Measurements from ENCODE around the gene MPHOSPH9.

Gene MPHOSPH9, protein sequence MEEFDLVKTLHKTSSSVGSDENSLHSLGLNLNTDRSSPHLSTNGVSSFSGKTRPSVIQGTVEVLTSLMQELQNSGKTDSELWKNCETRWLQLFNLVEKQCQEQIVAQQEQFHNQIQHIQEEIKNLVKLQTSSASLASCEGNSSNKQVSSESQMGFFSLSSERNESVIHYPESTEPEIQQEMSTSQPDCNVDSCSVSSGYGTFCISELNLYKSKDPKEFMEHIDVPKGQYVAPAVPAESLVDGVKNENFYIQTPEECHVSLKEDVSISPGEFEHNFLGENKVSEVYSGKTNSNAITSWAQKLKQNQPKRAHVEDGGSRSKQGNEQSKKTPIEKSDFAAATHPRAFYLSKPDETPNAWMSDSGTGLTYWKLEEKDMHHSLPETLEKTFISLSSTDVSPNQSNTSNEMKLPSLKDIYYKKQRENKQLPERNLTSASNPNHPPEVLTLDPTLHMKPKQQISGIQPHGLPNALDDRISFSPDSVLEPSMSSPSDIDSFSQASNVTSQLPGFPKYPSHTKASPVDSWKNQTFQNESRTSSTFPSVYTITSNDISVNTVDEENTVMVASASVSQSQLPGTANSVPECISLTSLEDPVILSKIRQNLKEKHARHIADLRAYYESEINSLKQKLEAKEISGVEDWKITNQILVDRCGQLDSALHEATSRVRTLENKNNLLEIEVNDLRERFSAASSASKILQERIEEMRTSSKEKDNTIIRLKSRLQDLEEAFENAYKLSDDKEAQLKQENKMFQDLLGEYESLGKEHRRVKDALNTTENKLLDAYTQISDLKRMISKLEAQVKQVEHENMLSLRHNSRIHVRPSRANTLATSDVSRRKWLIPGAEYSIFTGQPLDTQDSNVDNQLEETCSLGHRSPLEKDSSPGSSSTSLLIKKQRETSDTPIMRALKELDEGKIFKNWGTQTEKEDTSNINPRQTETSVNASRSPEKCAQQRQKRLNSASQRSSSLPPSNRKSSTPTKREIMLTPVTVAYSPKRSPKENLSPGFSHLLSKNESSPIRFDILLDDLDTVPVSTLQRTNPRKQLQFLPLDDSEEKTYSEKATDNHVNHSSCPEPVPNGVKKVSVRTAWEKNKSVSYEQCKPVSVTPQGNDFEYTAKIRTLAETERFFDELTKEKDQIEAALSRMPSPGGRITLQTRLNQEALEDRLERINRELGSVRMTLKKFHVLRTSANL

DNA sequence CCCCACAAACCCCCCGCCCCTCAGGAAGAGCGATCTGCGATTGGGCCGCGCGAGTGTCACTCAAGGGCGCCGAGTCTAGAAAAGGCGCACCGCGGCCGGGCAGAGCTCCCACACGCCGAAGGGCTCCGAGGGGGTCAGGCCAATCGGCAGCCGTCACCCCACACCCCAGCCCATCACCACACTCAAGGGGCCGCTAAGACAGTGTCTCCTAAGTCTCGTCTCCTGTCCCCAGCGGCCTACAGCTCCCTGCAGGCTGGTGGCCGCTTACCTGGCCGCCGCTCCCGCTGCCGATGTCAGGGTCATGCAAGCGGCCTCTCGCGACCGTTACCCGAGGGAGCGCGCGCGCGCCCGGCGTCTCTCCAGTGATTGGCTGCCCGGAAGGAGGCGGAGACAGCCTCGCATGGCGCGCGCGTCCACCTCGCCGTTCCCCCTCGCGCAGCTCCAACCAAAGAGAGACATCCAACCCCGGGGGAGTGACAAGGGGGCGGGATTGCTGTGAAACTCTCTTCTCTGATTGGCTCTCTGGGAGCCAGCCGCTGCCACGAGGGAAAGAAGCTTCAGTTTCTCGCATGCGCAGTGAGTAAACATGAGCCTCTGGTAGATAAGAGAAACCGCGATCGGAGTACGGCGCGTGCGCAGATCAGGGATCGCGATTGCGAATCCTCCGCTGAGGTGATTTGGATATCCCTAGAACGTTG, at the start of gene MPHOSPH9, which contains the start of gene MTRFR:
TSS of gene MPHOSPH9 (minus strand) at position 335 of the 698 bp plus-strand sequence. CDS start 2,777 bp downstream, outside the sequence.
TSS of gene MTRFR (plus strand) at position 630 of the 698 bp plus-strand sequence. CDS start 20,239 bp downstream, outside the sequence.
- H3K4me3 ChIP-seq (ENCODE audit: low read depth, low read length) = peak within 1 kb of the TSS; percentile 72
- TF ChIP-seq, protein P1, sequence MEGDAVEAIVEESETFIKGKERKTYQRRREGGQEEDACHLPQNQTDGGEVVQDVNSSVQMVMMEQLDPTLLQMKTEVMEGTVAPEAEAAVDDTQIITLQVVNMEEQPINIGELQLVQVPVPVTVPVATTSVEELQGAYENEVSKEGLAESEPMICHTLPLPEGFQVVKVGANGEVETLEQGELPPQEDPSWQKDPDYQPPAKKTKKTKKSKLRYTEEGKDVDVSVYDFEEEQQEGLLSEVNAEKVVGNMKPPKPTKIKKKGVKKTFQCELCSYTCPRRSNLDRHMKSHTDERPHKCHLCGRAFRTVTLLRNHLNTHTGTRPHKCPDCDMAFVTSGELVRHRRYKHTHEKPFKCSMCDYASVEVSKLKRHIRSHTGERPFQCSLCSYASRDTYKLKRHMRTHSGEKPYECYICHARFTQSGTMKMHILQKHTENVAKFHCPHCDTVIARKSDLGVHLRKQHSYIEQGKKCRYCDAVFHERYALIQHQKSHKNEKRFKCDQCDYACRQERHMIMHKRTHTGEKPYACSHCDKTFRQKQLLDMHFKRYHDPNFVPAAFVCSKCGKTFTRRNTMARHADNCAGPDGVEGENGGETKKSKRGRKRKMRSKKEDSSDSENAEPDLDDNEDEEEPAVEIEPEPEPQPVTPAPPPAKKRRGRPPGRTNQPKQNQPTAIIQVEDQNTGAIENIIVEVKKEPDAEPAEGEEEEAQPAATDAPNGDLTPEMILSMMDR (IDR thresholded peaks at IDR 0.05; ENCODE audit: borderline replicate concordance, insufficient read depth, low read depth, low read length) = no peak

DNA sequence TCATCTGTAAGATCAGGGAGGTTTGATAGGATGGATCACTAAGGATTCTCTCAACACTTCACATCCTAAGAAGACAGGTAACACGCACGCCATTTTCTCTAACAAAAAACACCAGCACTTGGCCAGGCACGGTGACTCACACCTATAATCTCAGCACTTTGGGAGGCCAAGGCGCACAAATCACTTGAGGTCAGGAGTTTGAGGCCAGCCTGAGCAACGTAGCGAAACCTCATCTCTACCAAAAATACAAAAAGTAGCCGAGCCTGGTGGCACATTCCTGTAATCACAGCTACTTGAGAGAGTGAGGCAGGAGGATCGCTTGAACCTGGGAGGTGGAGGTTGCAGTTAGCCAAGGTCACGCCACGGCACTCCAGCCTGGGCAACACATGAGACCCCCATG, 49.2 kb upstream of the MPHOSPH9 start:
- TF ChIP-seq, protein P1 (IDR thresholded peaks at IDR 0.05; ENCODE audit: borderline replicate concordance, insufficient read depth, low read depth, low read length) = no peak

DNA sequence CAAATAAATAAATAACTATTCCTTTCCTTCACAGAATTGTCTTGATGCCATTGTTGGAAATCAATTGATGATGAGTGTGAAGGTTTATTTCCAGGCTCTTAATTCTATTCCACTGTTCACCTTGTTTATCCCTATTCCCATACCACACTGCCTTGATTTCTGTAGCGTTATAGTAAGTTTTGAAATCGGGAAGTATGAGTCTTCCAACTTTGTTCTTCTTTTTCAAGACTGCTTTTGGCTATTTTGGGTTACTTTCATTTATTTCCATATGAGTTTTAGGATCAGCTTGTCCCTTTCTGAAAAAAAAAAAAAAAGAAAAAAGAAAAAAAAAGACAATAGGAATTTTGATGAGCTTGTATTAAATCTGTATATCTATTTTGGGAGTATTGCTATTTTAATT, 48.0 kb upstream of the MPHOSPH9 start:
- H3K4me3 ChIP-seq (ENCODE audit: low read depth, low read length) = no peak overlapping the region
- TF ChIP-seq, protein P1 (IDR thresholded peaks at IDR 0.05; ENCODE audit: borderline replicate concordance, insufficient read depth, low read depth, low read length) = no peak

More for the DNA sequence above, 49.2 kb upstream of the MPHOSPH9 start:
- no peak overlapping the region for H3K4me3 ChIP-seq (ENCODE audit: low read depth, low read length)

DNA sequence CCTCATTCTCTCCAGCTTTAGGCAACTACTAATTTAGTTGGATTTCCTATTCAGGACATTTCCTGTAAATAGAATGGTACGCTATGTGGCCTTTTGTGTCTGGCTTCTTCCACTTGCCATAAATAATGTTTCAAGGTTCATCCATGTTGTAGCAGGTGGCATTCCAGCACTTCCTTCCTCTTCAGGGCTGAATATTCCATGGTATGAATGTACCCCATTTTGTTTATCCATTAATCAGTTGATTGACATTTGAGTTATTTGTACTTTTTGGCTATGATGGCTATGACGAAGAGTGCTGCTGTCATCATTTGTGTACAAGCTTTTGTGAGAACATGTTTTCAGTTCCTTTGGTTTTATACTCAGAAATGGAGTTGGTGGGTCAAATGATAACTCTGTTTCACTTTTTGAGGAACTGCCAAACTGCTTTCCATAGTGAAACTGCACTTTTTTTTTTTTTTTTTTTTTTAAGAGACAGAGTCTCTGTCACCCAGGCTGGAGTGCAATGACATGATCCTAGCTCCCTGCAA, 45.2 kb upstream of the MPHOSPH9 start:
- H3K4me3 ChIP-seq (ENCODE audit: low read depth, low read length) = no peak overlapping the region
- TF ChIP-seq, protein P1 (IDR thresholded peaks at IDR 0.05; ENCODE audit: borderline replicate concordance, insufficient read depth, low read depth, low read length) = no peak

DNA sequence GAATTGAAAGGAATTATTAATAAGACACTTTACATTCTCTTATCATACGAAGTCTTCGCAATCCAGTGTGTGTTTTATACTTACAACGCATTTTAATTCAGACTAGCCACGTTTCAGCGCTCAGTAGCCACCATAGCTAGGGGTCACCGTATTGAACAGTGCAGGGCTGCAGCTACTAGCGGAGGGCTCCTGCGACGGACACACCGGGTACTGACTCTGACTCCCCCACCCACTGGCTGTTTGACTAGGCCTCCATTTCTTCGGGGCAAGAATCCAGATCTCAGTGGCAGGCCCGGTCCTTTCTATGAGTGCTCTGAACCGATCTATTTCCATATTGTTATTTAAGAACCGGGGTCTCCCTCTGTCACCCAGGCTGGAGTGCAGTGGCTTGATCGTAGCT, 40.2 kb upstream of the MPHOSPH9 start:
- TF ChIP-seq, protein P1 (IDR thresholded peaks at IDR 0.05; ENCODE audit: borderline replicate concordance, insufficient read depth, low read depth, low read length) = no peak
- no peak overlapping the region for H3K4me3 ChIP-seq (ENCODE audit: low read depth, low read length)

Data from GM12875 (cell line).